ENCODE data around the gene SLC11A2.

DNA sequence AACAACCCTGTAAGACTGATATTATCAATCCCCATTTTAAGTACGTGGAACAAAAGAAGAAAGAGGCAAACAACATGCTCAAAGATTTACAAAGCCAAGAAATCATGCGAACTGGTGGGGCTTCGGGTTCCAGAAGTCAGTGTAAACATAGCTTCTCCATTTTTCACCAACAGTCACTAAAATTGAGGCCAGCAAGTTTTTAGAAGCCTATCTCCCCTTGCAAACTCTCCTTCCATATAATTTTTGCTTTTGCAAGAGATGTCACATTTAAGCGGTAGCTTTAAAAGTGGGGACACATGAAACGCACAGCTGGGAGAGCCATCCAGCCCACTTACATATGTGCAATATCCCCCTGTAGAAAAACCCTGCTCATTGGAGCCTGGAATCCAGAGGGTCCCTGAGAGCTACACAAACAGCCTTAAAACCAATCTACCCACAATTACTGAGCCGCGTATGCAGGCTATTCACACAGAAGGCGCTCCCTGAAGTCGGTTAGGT is 797 bp downstream of the SLC11A2 start:
- TF ChIP-seq CTCF (IDR thresholded peaks at IDR 0.05; ENCODE audit: poor library complexity) (no peak), EZH2phosphoT487 (IDR thresholded peaks at IDR 0.05; ENCODE audit: low read depth, severe bottlenecking, unreplicated experiment) (no peak), EZH2 (IDR thresholded peaks at IDR 0.05; ENCODE audit: borderline replicate concordance) (no peak)
